Activated CD8-positive, alpha-beta memory T cell treated with anti-CD3 and anti-CD28 coated beads, Interleukin-2, amount 50 U/mL, for 24 hours (primary cell): ENCODE results near the gene ANO7.

Source experiments
- DNase-seq: peaks from one replicate; pipeline ENCODE4 v3.0.0-alpha.2; 2020; ENCODE audit errors: extremely low read depth

ANO7 gene

GRCh38 chr2:241249654-241250053 lies 61.2 kb downstream of the ANO7 start:
- no peak for DNase-seq

GRCh38 chr2:241252778-241253475 lies 64.5 kb downstream of the ANO7 start:
- DNase-seq: no peak

- no peak for DNase-seq
Observed at GRCh38 chr2:241254904-241255351, 66.5 kb downstream of the ANO7 start.

- no peak for DNase-seq
Observed at GRCh38 chr2:241255542-241256167, 67.2 kb downstream of the ANO7 start.

- DNase-seq: no peak
Observed at GRCh38 chr2:241256168-241256545, 67.7 kb downstream of the ANO7 start.

- no peak for DNase-seq
Observed at GRCh38 chr2:241257419-241258032, 69.0 kb downstream of the ANO7 start.

GRCh38 chr2:241258505-241259280 lies 70.2 kb downstream of the ANO7 start:
- DNase-seq: no peak

- no peak for DNase-seq
Observed at GRCh38 chr2:241260911-241261310, 72.4 kb downstream of the ANO7 start.

- no peak for DNase-seq
Observed at GRCh38 chr2:241261628-241262027, 73.2 kb downstream of the ANO7 start.

- no peak for DNase-seq
Observed at GRCh38 chr2:241263061-241263460, 74.6 kb downstream of the ANO7 start.

GRCh38 chr2:241265506-241265905 lies 77.0 kb downstream of the ANO7 start:
- no peak for DNase-seq

- no peak for DNase-seq
Observed at GRCh38 chr2:241267249-241268067, 79.0 kb downstream of the ANO7 start.

GRCh38 chr2:241268306-241268705 lies 79.8 kb downstream of the ANO7 start:
- no peak for DNase-seq

- DNase-seq: no peak
Observed at GRCh38 chr2:241268716-241269445, 80.4 kb downstream of the ANO7 start.

GRCh38 chr2:241269707-241270520 lies 81.4 kb downstream of the ANO7 start:
- DNase-seq: no peak

GRCh38 chr2:241270531-241270930 lies 82.1 kb downstream of the ANO7 start:
- no peak for DNase-seq

- DNase-seq: peak; percentile 24
Observed at GRCh38 chr2:241271706-241272302, 83.3 kb downstream of the ANO7 start.

- DNase-seq: peak; percentile 2
Observed at GRCh38 chr2:241272303-241273209, 84.1 kb downstream of the ANO7 start.
